Measurements from ENCODE around the gene ATP5PB. TPM values are rescaled to one million over a fixed set of nuclear protein-coding genes. Genes with fewer than 3 reads are reported as not detected.
A peak's percentile ranks its signal among the peaks of the same experiment; 100 is the strongest.

ATP5PB gene
- polyA plus RNA-seq, 1 donor from 2014 or later: 597 TPM

DNA sequence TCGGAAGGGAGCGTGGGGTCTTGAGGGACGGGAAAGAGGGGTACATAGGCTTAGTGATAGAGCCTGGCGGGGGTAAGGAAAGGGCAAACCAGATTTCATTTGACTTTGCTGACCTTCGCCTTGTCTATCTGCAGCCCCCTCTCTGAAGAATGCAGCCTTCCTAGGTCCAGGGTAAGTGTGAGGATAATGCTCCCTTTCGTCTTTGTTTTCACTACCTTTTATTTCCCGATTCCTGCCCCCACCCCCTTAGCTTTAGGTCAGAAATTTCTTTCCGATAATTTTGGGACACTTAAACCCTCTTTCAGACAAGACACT lies 396 bp downstream of the ATP5PB start:
- Histone ChIP-seq H4K20me1 (ENCODE audit: insufficient read depth) (no peaks in the 10 kb centered on the region), H3K9me2 (ENCODE audit: insufficient read depth, low read length) (no peaks in the 10 kb centered on the region), H3K36me3 (ENCODE audit: insufficient read depth, low read length) (peaks cover 8% of the 10 kb centered on the region), H3K27ac (ENCODE audit: low read length) (peak overlapping the region; percentile 89), H3K9ac (ENCODE audit: low read length) (peak overlapping the region; percentile 94), H3K79me2 (replicated peaks; ENCODE audit: insufficient read depth, low read length) (peaks cover 44% of the 10 kb centered on the region), H3K9me3 (ENCODE audit: low read length) (no peaks in the 10 kb centered on the region), H2AFZ (ENCODE audit: low read depth, low read length) (peak overlapping the region; percentile 96), H3F3A (ENCODE audit: insufficient read depth, low read length, poor library complexity, severe bottlenecking) (no peaks in the 10 kb centered on the region), H3K27me3 (ENCODE audit: insufficient read depth, low read depth, low read length) (no peaks in the 10 kb centered on the region), H3K4me2 (ENCODE audit: low read length) (peak overlapping the region; percentile 76), H3K4me3 (ENCODE audit: low read length) (peak overlapping the region; percentile 87)
- no peak for TF ChIP-seq EP300 (conservative IDR thresholded peaks at IDR 0.05; ENCODE audit: poor library complexity, severe bottlenecking)
- TF ChIP-seq, protein P1, sequence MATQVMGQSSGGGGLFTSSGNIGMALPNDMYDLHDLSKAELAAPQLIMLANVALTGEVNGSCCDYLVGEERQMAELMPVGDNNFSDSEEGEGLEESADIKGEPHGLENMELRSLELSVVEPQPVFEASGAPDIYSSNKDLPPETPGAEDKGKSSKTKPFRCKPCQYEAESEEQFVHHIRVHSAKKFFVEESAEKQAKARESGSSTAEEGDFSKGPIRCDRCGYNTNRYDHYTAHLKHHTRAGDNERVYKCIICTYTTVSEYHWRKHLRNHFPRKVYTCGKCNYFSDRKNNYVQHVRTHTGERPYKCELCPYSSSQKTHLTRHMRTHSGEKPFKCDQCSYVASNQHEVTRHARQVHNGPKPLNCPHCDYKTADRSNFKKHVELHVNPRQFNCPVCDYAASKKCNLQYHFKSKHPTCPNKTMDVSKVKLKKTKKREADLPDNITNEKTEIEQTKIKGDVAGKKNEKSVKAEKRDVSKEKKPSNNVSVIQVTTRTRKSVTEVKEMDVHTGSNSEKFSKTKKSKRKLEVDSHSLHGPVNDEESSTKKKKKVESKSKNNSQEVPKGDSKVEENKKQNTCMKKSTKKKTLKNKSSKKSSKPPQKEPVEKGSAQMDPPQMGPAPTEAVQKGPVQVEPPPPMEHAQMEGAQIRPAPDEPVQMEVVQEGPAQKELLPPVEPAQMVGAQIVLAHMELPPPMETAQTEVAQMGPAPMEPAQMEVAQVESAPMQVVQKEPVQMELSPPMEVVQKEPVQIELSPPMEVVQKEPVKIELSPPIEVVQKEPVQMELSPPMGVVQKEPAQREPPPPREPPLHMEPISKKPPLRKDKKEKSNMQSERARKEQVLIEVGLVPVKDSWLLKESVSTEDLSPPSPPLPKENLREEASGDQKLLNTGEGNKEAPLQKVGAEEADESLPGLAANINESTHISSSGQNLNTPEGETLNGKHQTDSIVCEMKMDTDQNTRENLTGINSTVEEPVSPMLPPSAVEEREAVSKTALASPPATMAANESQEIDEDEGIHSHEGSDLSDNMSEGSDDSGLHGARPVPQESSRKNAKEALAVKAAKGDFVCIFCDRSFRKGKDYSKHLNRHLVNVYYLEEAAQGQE (IDR thresholded peaks at IDR 0.05; ENCODE audit: borderline replicate concordance): no peak
- no peak for TF ChIP-seq EZH2 (IDR thresholded peaks at IDR 0.05; ENCODE audit: borderline replicate concordance, insufficient read depth, low read length, poor library complexity, severe bottlenecking)

DNA sequence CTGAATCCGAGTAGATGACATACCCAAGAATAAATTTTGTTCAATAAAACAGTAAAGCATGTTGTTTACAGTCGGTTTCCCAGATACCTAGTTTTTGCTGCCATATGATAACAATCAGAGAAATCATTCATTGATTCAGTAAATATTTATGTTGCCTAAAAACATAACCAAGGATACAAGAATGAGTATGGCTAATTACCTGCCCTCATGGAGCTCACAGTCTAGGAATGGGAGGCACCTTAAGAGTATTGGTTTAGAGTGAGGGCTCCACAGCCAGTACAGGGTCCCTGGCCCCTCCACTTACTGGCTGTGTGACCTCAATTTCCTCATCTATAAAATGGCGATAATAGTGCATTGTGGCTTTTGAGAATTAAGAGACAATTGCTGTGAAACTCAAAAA lies 921 bp downstream of the ATP5PB start:
- H3K79me2 ChIP-seq (replicated peaks; ENCODE audit: insufficient read depth, low read length): peaks cover 46% of the 10 kb centered on the region
- H3K27me3 ChIP-seq (ENCODE audit: insufficient read depth, low read depth, low read length): no peaks in the 10 kb centered on the region
- H3K27ac ChIP-seq (ENCODE audit: low read length): peak overlapping the region; percentile 89
- no peaks in the 10 kb centered on the region for H4K20me1 ChIP-seq (ENCODE audit: insufficient read depth)
- H3K9me3 ChIP-seq (ENCODE audit: low read length): no peaks in the 10 kb centered on the region
- peak overlapping the region; percentile 94 for H3K9ac ChIP-seq (ENCODE audit: low read length)
- H3K36me3 ChIP-seq (ENCODE audit: insufficient read depth, low read length): peaks cover 8% of the 10 kb centered on the region
- H3K9me2 ChIP-seq (ENCODE audit: insufficient read depth, low read length): no peaks in the 10 kb centered on the region
- TF ChIP-seq POLR2AphosphoS5 (IDR thresholded peaks at IDR 0.05): no peak
- no peak for TF ChIP-seq MXI1 (conservative IDR thresholded peaks at IDR 0.05; ENCODE audit: poor library complexity, severe bottlenecking)
- TF ChIP-seq SMC3 (conservative IDR thresholded peaks at IDR 0.05; ENCODE audit: poor library complexity): no peak
- no peak for TF ChIP-seq EP300 (conservative IDR thresholded peaks at IDR 0.05; ENCODE audit: poor library complexity, severe bottlenecking)
- TF ChIP-seq, protein P1 (IDR thresholded peaks at IDR 0.05; ENCODE audit: borderline replicate concordance): no peak
- no peak for TF ChIP-seq TAF1 (IDR thresholded peaks at IDR 0.05; ENCODE audit: low read depth)
- peak overlapping the region; percentile 76 for H3K4me2 ChIP-seq (ENCODE audit: low read length)
- H3F3A ChIP-seq (ENCODE audit: insufficient read depth, low read length, poor library complexity, severe bottlenecking): no peaks in the 10 kb centered on the region
- H2AFZ ChIP-seq (ENCODE audit: low read depth, low read length): peak overlapping the region; percentile 96
- peak overlapping the region; percentile 87 for H3K4me3 ChIP-seq (ENCODE audit: low read length)
